ENCODE measurements around the gene OXSR1.
"Not testable (repeated sequence)": the region's sequence is repeated elsewhere in the genome, so short reads cannot be mapped to it uniquely, and the experiment has no call there.

Gene OXSR1

GRCh38 chr3:38169027-38169317 is 3.6 kb downstream of the OXSR1 start:
- DNase-seq = no peak

GRCh38 chr3:38170722-38171121 is 5.4 kb downstream of the OXSR1 start:
- DNase-seq = no peak

- no peak for DNase-seq
These were observed 6.3 kb downstream of the OXSR1 start for GRCh38 chr3:38171622-38172021.

- DNase-seq = no peak
These were observed 8.6 kb downstream of the OXSR1 start for GRCh38 chr3:38173834-38174418.

- DNase-seq = no peak
These were observed 11.8 kb downstream of the OXSR1 start for GRCh38 chr3:38177181-38177580.

- DNase-seq = no peak
These were observed 21.4 kb downstream of the OXSR1 start for GRCh38 chr3:38186781-38187180.

GRCh38 chr3:38190481-38190881 is 25.1 kb downstream of the OXSR1 start:
- no peak for DNase-seq

GRCh38 chr3:38202931-38203330 is 37.6 kb downstream of the OXSR1 start:
- DNase-seq = not testable (repeated sequence)

- DNase-seq = no peak
These were observed 38.4 kb downstream of the OXSR1 start for GRCh38 chr3:38203690-38204089.

- DNase-seq = no peak
These were observed 39.5 kb downstream of the OXSR1 start for GRCh38 chr3:38204599-38205471.

- no peak for DNase-seq
These were observed 40.1 kb downstream of the OXSR1 start for GRCh38 chr3:38205472-38205805.

- DNase-seq = no peak
These were observed 42.1 kb downstream of the OXSR1 start for GRCh38 chr3:38207254-38208003.

- DNase-seq = no peak
These were observed 44.9 kb downstream of the OXSR1 start for GRCh38 chr3:38210141-38210757.

- no peak for DNase-seq
These were observed 46.8 kb downstream of the OXSR1 start for GRCh38 chr3:38212141-38212540.

- no peak for DNase-seq
These were observed 49.2 kb downstream of the OXSR1 start for GRCh38 chr3:38214560-38214959.

- DNase-seq = no peak
These were observed 54.4 kb downstream of the OXSR1 start for GRCh38 chr3:38219609-38220197.

GRCh38 chr3:38221005-38221404 is 55.7 kb downstream of the OXSR1 start:
- DNase-seq = no peak

- DNase-seq = no peak
These were observed 56.8 kb downstream of the OXSR1 start for GRCh38 chr3:38222032-38222634.

- no peak for DNase-seq
These were observed 59.0 kb downstream of the OXSR1 start for GRCh38 chr3:38224357-38224756.

GRCh38 chr3:38226273-38226672 is 60.9 kb downstream of the OXSR1 start:
- no peak for DNase-seq

GRCh38 chr3:38227989-38228388 is 62.7 kb downstream of the OXSR1 start:
- DNase-seq = no peak

GRCh38 chr3:38229036-38229435 is 63.7 kb downstream of the OXSR1 start:
- DNase-seq = no peak

GRCh38 chr3:38232701-38233100 is 67.4 kb downstream of the OXSR1 start:
- DNase-seq = no peak

Measured in cortex of kidney (tissue), 1 donor.